Glomerular endothelial cell (primary cell): ENCODE data around the gene ITPK1. TPM values are rescaled to one million over a fixed set of nuclear protein-coding genes. Genes with fewer than 3 reads are reported as not detected.

Experiments used
- DNase-seq: peaks from one replicate; pipeline ENCODE4 v3.0.0-alpha.2; 2011; ENCODE audit warnings: low read depth, low spot score; ENCODE audit errors: extremely low read depth
- total RNA-seq: library from RNA; depleted of rRNA; stranded (reverse); fragments of >200 nt; gene quantifications from 2 replicates; pipeline ENCODE4 v1.2.3, GENCODE V29; 2015

The ITPK1 gene
- total RNA-seq, 1 donor from 2014 or later: 36.3 TPM

GRCh38 chr14:92959761-92960680 lies 155.7 kb downstream of the ITPK1 start:
- no peak for DNase-seq

GRCh38 chr14:92959189-92959531 lies 156.6 kb downstream of the ITPK1 start:
- no peak for DNase-seq

GRCh38 chr14:92958373-92959188 lies 157.1 kb downstream of the ITPK1 start:
- no peak for DNase-seq

- no peak for DNase-seq
Measured at GRCh38 chr14:92956961-92957360, 158.8 kb downstream of the ITPK1 start.

GRCh38 chr14:92955381-92955780 lies 160.3 kb downstream of the ITPK1 start:
- no peak for DNase-seq

- no peak for DNase-seq
Measured at GRCh38 chr14:92954933-92955332, 160.8 kb downstream of the ITPK1 start.

- DNase-seq: no peak
Measured at GRCh38 chr14:92953526-92953925, 162.2 kb downstream of the ITPK1 start.

- no peak for DNase-seq
Measured at GRCh38 chr14:92952481-92953298, 163.0 kb downstream of the ITPK1 start.

GRCh38 chr14:92951912-92952471 lies 163.7 kb downstream of the ITPK1 start:
- DNase-seq: no peak

GRCh38 chr14:92951261-92951660 lies 164.5 kb downstream of the ITPK1 start:
- DNase-seq: no peak

GRCh38 chr14:92950773-92951172 lies 165.0 kb downstream of the ITPK1 start:
- DNase-seq: no peak

- DNase-seq: no peak
Measured at GRCh38 chr14:92950193-92950540, 165.6 kb downstream of the ITPK1 start.

GRCh38 chr14:92949496-92950192 lies 166.1 kb downstream of the ITPK1 start:
- no peak for DNase-seq

- DNase-seq: no peak
Measured at GRCh38 chr14:92948647-92949046, 167.1 kb downstream of the ITPK1 start.

- DNase-seq: no peak
Measured at GRCh38 chr14:92946847-92947545, 168.7 kb downstream of the ITPK1 start.

GRCh38 chr14:92945959-92946846 lies 169.5 kb downstream of the ITPK1 start:
- DNase-seq: no peak

GRCh38 chr14:92945544-92945943 lies 170.2 kb downstream of the ITPK1 start:
- DNase-seq: no peak

GRCh38 chr14:92944976-92945375 lies 170.7 kb downstream of the ITPK1 start:
- DNase-seq: no peak
